ENCODE data around the gene SPATA16.

DNA sequence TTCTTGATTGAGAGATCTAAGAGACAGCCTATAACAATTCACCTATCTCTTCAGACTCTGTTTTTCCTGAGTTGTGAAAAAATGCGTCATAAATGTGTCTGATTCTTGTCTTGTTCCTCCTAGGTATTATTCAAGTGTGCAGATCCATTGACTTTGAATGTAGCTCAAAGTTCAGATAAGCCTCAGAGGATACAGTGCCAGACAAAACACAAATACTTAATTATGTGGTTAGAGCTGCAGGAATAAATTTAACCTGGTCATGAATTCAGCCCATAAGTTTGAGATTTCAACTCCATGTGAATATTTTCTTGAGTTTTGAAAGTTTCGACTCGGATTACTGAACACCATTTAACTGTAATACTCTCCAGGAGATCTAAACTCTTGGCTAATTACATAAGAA, 216.5 kb downstream of the SPATA16 start:
- TF ChIP-seq CTCF (IDR thresholded peaks at IDR 0.05; ENCODE audit: borderline replicate concordance, extremely low read depth, low read length, poor library complexity, severe bottlenecking) (no peak), EZH2 (IDR thresholded peaks at IDR 0.05; ENCODE audit: borderline replicate concordance, low read depth, low read length, severe bottlenecking) (no peak)
